Uterus (tissue), 4 donors: ENCODE results near the gene CENPX. TPM values are rescaled to one million over a fixed set of nuclear protein-coding genes. Genes with fewer than 3 reads are reported as not detected.

ENCODE experiments used
- DNase-seq, 2 donors: peaks; one replicate each; pipeline ENCODE4 v3.0.0-alpha.2; 2019 to 2020
- H3K27ac ChIP-seq, 2 donors: fragments of 200-600 bp; sonication (generic); 1 replicate in 1 of 2; 2 replicates in 1 of 2; pipeline ENCODE4 v1.5.1; 2016 to 2018
- H3K27me3 ChIP-seq, 2 donors: fragments of 200-600 bp; sonication (generic); one replicate each; pipeline ENCODE4 v1.5.1; 2018 to 2019; ENCODE audit warnings: control low read depth in 1 of 2
- H3K36me3 ChIP-seq, 2 donors: fragments of 200-600 bp; sonication (generic); one replicate each; pipeline ENCODE4 v1.5.1; 2019; ENCODE audit warnings: control low read depth in 1 of 2
- H3K4me1 ChIP-seq, 2 donors: fragments of 200-600 bp; sonication (generic); one replicate each; pipeline ENCODE4 v1.5.1; 2018 to 2019; ENCODE audit warnings: control low read depth in 1 of 2
- H3K4me3 ChIP-seq, 2 donors: fragments of 200-600 bp; sonication (generic); 1 replicate in 1 of 2; 2 replicates in 1 of 2; pipeline ENCODE4 v1.5.1; 2018 to 2019; ENCODE audit warnings: mild to moderate bottlenecking in 1 of 2
- H3K9me3 ChIP-seq, 2 donors: fragments of 200-600 bp; sonication (generic); one replicate each; pipeline ENCODE4 v1.5.1; 2019; ENCODE audit warnings: control low read depth in 1 of 2
- CTCF ChIP-seq, 4 experiments: fragments of 200-600 bp in 2 of 4; fragments of 450-650 bp in 2 of 4; sonication (generic) in 2 of 4; IDR thresholded peaks; one replicate each; pipeline ENCODE4 v1.5.1; 2016 to 2019; ENCODE audit warnings: antibody characterized with exemption in 4 of 4, mild to moderate bottlenecking in 2 of 4, moderate library complexity in 1 of 4
- POLR2A ChIP-seq, 2 donors: fragments of 450-650 bp; IDR thresholded peaks; one replicate each; pipeline ENCODE4 v1.6.1; 2016; ENCODE audit warnings: antibody characterized with exemption in 2 of 2, mild to moderate bottlenecking in 1 of 2, moderate library complexity in 1 of 2
- intact Hi-C: fragments of 100-400 bp; cut with DNase I; formaldehyde crosslinking; loops from one replicate; pipeline ENCODE4 v1.15.1; 2023; ENCODE audit warnings: low total_unique reads
- total RNA-seq, 4 donors: library from RNA; depleted of rRNA in 3 of 4; stranded (reverse); fragments of >200 nt in 3 of 4; gene quantifications; one replicate each; pipeline versions ENCODE4 v1.1.0 to v1.2.4, GENCODE V29; 2014 to 2023
- donor health status: DM: yes; HTN: yes; CAD: no.

The CENPX gene
- total RNA-seq, 4 donors from 2014 or later: 26.7 to 212 (median 49.8) TPM

- Histone ChIP-seq H3K4me3 (no peak overlapping the region), H3K9me3 (no peaks in the 10 kb centered on the region), H3K4me1 (peaks cover 0 to 10% of the 10 kb centered on the region in 2 donors), H3K27ac (no peak overlapping the region), H3K36me3 (no peaks in the 10 kb centered on the region), H3K27me3 (no peaks in the 10 kb centered on the region)
- DNase-seq: no peak
- intact Hi-C loops: no loop called here
- no peak for TF ChIP-seq POLR2A (IDR thresholded peaks at IDR 0.05)
- no peak for TF ChIP-seq CTCF (IDR thresholded peaks at IDR 0.05)
Measured at GRCh38 chr17:82061047-82061925, 38.6 kb upstream of the CENPX start.

GRCh38 chr17:82060614-82061013 lies 37.9 kb upstream of the CENPX start:
- H3K27me3 ChIP-seq: no peaks in the 10 kb centered on the region
- peaks cover 0 to 10% of the 10 kb centered on the region in 2 donors for H3K4me1 ChIP-seq
- no peaks in the 10 kb centered on the region for H3K9me3 ChIP-seq
- no peak overlapping the region for H3K4me3 ChIP-seq
- intact Hi-C loops: no loop called here
- no peak overlapping the region for H3K27ac ChIP-seq
- no peak for DNase-seq
- TF ChIP-seq CTCF (IDR thresholded peaks at IDR 0.05) (no peak), POLR2A (IDR thresholded peaks at IDR 0.05) (no peak)
- no peaks in the 10 kb centered on the region for H3K36me3 ChIP-seq

GRCh38 chr17:82060001-82060380 lies 37.3 kb upstream of the CENPX start:
- no peak overlapping the region for H3K4me3 ChIP-seq

GRCh38 chr17:82059272-82060000 lies 36.8 kb upstream of the CENPX start:
- H3K27ac ChIP-seq: no peak overlapping the region
- H3K4me1 ChIP-seq: peaks cover 0 to 6% of the 10 kb centered on the region in 2 donors
- no peak overlapping the region for H3K4me3 ChIP-seq
- H3K36me3 ChIP-seq: no peaks in the 10 kb centered on the region
- no peak for TF ChIP-seq CTCF (IDR thresholded peaks at IDR 0.05)
- no peak for TF ChIP-seq POLR2A (IDR thresholded peaks at IDR 0.05)
- H3K9me3 ChIP-seq: no peaks in the 10 kb centered on the region
- DNase-seq: no peak
- intact Hi-C loops: no loop called here
- no peaks in the 10 kb centered on the region for H3K27me3 ChIP-seq

More at GRCh38 chr17:82060001-82060380, 37.3 kb upstream of the CENPX start:
- peaks cover 0 to 10% of the 10 kb centered on the region in 2 donors for H3K4me1 ChIP-seq
- intact Hi-C loops: no loop called here
- H3K27me3 ChIP-seq: no peaks in the 10 kb centered on the region
- H3K36me3 ChIP-seq: no peaks in the 10 kb centered on the region
- no peak for DNase-seq
- TF ChIP-seq POLR2A (IDR thresholded peaks at IDR 0.05) (no peak), CTCF (IDR thresholded peaks at IDR 0.05) (no peak)
- H3K9me3 ChIP-seq: no peaks in the 10 kb centered on the region
- H3K27ac ChIP-seq: no peak overlapping the region

- TF ChIP-seq CTCF (IDR thresholded peaks at IDR 0.05): no peak
- TF ChIP-seq POLR2A (IDR thresholded peaks at IDR 0.05): no peak
Measured at GRCh38 chr17:82058855-82059249, 36.2 kb upstream of the CENPX start.

More at GRCh38 chr17:82058855-82059249, 36.2 kb upstream of the CENPX start:
- DNase-seq: no peak
- Histone ChIP-seq H3K4me3 (no peak overlapping the region), H3K27ac (no peak overlapping the region), H3K9me3 (no peaks in the 10 kb centered on the region), H3K27me3 (no peaks in the 10 kb centered on the region), H3K36me3 (no peaks in the 10 kb centered on the region), H3K4me1 (peaks cover 0 to 2% of the 10 kb centered on the region in 2 donors)
- intact Hi-C loops: no loop called here
